Hypothalamus (tissue), 51 donors: ENCODE results near the gene CELSR1.

ENCODE experiments used
- DNase-seq, 51 donors: peaks; one replicate each; lab custom pipeline; 2025; lab: John Stamatoyannopoulos, UW

The CELSR1 gene

DNA sequence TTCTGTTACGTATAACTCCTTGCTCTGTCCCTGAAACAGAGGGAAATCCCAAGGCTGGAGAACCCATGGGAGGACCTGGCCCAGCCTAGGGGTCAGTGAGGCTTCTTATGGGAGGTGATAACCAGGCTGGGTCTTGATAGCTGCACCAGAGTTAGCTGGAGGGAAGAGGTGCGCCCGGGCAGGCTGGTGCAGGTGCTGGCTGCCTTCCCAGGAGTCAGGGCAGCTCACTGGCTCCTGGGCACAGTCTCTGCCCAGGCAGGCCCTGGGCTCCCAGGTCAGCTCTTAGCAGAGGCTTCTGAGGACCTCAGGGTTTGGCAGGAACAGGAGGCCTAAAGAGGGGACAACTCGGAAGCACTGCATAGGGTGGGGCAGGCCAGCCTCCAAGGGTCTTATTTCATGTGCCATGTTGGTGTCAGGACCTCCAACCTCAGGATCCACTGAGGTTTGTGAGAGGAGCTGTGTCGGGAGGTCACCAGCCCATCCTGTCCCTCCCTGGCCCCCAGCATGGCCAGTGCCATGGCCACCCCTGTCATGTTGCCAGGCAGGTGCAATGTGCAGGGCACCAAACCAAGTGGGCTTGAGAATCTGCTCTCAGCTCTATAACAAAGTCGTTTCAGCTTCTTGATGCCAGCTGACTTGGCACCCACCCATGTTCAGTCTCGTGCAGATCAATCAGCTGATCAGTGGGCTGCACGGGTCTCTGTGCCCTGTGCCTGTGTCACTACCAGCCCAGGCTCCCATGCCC is 20.5 kb upstream of the CELSR1 start:
- no peak for DNase-seq

GRCh38 chr22:46556775-46557174 is 19.4 kb upstream of the CELSR1 start:
- no peak for DNase-seq

- DNase-seq: no peak
Measured at GRCh38 chr22:46553189-46553588, 15.8 kb upstream of the CELSR1 start.

- no peak for DNase-seq
Measured at GRCh38 chr22:46551996-46552395, 14.6 kb upstream of the CELSR1 start.

GRCh38 chr22:46551321-46551720 is 13.9 kb upstream of the CELSR1 start:
- DNase-seq: no peak

- DNase-seq: no peak
Measured at GRCh38 chr22:46549971-46550641, 12.7 kb upstream of the CELSR1 start.

- no peak for DNase-seq
Measured at GRCh38 chr22:46549563-46549840, 12.1 kb upstream of the CELSR1 start.

GRCh38 chr22:46547883-46548244 is 10.4 kb upstream of the CELSR1 start:
- DNase-seq: peak in 2 of 51 donors; percentile 7 to 27

- no peak for DNase-seq
Measured at GRCh38 chr22:46547179-46547882, 9.9 kb upstream of the CELSR1 start.

DNA sequence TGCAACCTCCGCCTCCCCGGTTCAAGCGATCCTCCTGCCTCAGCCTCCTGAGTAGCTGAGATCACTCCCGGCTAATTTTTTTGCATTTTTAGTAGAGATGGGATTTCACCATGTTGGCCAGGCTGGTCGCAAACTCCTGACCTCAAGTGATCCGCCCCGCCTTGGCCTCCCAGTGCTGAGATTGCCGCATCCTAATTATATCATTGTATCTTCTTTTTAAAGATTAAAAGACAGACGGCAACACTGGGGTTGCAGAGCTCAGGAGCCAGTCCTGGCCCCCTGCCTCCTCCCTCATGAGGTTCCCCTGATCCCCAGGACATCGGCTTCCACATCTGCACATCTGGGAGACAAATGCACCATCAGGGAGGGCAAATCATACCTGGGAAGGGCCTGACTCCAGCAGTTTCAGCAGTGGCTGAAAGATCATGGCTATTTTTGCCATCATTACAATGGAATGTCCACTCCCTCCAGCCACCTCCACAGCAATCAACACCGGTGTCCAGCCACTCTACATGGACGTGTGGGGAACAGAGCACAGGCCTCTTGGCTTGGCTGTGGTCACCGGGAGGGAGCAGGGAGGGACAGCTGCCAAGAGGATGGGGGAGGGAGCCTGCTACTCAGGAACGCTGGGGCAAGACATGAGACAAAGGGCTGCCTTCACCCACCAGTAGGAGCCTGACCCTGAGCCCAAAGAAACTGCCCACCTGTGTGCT is 9.2 kb upstream of the CELSR1 start:
- peak in 6 of 51 donors; percentile 5 to 17 (median 12) for DNase-seq

GRCh38 chr22:46545086-46545792 is 7.8 kb upstream of the CELSR1 start:
- no peak for DNase-seq

DNA sequence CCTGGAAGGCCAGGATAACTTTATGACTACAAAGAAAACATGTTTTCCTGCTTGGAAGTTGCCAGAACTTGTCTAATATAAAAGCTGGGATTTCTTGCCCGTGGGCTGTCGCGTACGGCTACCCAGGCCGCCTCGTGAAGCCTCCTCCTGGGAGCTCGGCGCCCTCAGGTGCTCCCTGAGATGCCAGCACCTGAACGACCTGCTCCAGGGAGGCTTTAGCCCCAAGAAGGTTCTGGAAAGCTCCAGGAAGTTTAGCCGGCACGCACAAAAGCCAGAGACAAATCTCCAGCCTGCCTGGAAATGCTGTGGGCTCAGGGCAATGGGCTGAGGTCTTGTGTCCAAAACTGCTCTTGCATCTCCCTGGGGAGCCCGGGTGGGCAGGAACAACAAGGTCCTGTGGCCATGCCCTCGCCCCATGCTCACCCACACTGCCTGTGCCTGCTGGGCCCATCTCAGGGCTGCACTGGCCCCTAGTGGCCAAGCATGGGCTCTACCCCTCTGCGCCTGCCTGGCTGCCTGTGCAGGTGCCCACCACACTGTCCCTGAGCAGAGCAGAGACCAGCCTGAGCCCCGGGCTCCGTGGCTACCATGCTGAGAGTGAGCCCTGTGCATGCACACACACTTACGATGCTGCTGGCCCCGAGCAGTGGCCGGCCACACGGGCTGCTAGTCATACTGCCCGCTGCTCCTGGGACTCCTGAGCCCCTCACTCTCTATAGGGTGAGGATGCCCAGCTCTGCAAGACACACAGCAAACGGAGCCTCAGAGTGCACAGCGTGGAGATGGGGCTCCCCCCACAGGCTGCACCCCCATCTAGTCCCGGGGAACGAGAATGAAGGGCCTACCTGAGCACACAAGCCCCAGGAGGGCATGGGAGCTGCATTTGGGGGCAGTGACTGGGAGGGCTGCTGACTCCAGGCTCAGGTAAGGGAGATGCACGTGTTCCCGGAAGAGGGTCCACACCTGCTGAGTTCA is 4.9 kb upstream of the CELSR1 start:
- peak in 45 of 51 donors; percentile 6 to 75 (median 45) for DNase-seq

DNA sequence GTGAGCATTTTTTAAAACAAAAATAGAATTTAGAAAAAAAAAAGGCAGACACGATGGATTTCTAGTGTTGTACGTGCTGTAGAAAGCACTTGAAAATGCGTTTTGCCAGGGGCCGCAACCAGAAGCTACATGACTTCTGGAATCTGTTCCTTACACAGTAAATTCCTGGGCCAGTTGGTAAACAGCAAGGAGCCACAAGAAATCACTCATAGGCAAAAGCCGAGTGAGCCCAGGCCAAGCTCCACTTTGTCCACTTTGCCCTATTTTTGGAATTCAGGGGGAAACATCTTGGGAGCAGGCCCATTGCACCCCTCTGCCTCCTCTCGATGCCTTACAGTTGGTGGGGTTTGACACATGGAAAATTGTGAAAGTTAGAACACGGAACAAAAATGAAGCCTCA is 4.1 kb upstream of the CELSR1 start:
- no peak for DNase-seq

- DNase-seq: no peak
Measured at GRCh38 chr22:46540874-46541273, 3.5 kb upstream of the CELSR1 start.

DNA sequence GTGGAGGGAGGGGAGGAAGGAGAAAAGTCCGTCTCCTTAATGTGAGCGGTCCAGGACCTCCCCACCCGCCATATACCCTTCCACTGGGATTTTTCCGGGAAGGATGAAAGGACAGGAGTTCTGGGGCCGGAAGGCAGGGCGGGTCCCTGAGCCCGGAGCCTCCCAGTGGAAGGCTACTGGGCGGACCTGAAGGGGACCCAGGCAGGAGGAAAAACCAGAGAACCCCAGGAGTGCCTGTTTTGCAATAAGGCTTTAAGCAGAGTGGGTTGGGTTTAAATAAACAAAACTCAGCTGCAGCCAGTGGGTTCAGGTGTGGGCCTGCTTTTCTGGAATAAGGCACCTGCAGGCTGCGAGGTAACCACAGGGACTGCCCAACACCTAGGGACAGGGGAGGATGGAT is 1.7 kb upstream of the CELSR1 start:
- no peak for DNase-seq

GRCh38 chr22:46538814-46539160 is 1.4 kb upstream of the CELSR1 start:
- peak in 1 of 51 donors; percentile 73 for DNase-seq

DNA sequence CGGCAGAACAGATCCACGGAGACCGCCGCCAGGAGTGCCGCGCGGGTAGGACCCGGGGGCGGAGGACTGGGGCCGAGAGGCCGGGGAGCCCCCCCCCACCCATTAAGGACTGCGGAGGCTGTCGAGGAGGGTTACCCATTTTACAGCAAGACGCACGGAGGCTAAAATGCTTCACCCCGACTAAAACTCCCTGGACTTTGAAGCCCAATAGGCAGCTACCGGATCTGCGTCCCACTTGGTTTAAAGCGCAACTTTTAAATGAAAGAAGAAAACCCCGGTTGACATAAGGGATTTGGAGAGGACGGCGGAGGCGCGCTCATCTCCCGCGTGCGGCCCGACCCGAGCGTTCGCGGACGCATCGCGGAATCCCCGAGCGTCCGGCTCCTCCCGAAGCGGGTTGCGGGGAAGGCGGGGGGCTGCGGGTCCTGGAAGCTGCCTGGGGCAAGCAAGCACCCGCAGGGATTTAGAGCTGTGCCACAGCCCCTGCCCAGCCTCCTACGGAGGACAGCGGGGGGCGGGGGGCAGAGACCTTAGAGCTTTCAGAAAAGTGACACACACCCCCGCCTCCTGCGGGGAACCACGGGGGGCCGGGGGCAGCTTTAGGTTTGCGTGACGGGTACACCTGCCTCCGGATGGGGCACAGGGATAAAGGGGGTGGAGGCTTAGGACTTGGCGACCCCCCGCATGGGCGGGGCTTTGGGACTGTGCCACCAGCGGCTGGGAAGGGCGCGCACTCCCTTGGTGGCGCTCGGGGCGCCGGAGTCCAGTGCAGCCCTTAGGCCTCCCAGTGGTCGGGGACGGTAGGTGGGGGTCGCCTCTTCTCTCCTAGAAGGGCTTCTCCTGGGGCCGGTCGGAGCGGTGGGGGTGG is 760 bp upstream of the CELSR1 start:
- DNase-seq: no peak

DNA sequence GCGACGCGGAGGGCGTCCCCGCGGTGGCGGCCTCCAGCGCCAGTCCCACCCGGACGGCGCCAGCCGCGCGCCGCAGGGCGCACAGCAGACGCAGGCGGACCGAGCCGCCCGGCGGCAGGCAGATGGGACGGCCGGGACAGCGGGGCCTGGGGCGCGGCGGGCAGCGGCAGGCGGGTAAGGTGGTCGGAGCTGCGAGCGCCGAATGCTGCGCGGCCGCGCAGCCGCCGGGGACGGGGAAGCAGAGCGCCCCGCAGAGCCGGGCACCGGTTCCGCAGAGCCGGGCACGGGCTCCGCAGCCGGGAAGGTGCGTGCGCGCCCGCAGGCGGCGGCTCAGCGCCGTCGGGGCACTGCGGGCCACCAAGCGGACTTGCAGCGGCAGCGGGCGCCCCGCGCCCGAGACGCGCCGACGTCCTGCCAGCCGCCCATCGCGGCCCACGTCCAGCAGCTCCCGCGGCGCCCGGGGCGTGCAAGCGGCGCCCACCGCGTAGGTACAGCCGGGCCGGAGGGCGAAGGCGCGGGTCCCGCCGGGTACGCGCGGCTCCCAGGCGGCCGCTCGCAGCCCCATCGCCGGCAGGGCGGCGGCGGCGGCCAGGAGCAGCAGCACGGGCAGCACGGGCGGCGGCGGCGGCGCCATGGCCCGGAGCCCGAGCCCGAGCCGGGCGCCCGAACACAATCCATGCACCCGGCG is 739 bp downstream of the CELSR1 start:
- DNase-seq: no peak
